ENCODE measurements around the gene LAMA2.

The LAMA2 gene

GRCh38 chr6:129501740-129502660, 619.1 kb downstream of the LAMA2 start:
- DNase-seq = no peak

GRCh38 chr6:129504456-129504855, 621.5 kb downstream of the LAMA2 start:
- DNase-seq = no peak

DNA sequence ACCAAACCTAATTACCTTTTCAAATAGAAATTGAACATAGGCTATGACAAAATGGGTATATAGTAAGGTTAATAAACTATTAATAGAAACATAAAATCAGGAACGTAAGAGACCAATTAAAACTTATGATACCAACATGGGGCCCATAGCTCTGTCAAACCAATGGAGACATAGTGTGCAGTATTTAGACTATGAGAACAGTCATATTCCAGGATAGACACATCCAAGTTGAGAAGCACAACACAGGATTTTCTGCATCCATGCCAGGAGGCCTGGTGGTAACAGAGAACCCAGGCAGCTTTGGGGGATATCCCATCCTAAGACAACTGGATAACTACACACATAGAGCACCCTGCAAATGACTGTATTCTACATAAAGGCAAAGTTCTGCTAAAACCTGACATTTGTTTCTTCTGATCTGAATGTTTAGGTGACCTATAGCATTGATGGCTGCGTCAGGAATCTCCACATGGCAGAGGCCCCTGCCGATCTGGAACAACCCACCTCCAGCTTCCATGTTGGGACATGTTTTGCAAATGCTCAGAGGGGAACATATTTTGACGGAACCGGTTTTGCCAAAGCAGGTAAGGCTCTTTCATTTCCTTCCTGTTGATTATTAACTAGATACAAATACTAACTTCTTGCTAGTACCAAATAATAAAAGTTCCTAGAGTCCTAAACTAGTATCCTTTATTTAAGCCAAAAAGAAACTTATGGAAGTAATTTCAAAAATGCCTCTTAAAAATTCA, 624.3 kb downstream of the LAMA2 start:
- no peak for DNase-seq

DNA sequence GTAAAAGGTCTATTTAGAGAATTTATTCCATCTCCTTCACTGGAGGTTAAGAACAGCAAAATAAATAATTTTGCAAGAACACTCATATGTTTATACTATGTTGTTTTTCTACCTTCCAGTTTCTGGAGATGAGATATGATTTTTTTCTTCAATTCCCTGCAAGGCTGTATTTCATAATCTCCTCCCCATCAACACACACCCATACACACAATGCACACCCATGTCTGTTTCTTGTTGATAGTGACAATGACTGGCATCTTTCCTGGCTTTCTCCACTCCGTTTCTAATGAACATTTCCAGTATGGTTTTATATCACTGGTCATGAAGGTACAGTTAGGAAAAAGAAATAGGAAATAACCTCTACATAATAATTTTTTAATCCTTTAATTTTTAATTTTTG, 624.9 kb downstream of the LAMA2 start:
- no peak for DNase-seq

- no peak for DNase-seq
Measured at GRCh38 chr6:129508477-129509145, 625.7 kb downstream of the LAMA2 start.

DNA sequence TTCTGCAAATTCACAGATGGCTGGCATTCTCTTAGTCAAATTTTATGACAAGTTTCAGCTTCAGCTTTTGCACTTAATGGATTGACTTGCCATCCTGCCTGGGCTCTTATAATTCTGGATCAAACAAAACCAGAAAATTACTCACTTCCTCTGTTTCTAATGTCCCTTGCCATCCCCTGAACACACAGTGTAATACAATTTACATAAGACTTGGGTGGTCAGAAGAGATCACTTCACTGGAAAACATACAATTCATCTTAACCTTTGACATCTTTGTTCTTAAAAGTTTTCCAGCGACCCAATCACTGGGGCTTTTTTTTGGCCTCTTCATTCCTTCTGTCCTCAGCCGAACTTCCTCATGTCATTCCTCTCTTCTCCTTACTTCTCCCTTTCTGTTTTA, 628.0 kb downstream of the LAMA2 start:
- DNase-seq = no peak

DNA sequence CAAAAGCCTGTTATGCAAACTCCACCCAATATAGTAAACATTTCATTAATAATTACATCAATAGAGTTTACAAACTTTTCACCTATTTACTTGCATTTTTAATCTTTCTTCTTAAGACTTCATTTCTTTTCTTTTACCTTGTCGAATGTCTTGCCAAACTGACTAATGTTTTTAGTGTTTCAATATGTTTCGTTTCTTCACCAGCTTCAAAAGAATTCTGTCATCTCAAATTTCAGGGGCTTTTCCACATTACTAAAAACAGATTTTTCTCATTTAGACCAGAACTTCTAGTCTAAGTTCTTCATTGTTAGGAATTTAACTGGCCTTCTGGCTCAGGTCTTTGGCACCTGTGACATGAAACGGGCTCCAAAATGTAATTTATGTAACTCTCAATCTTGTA, 630.5 kb downstream of the LAMA2 start:
- no peak for DNase-seq

GRCh38 chr6:129515004-129515403, 632.1 kb downstream of the LAMA2 start:
- DNase-seq = no peak

GRCh38 chr6:129516005-129516404, 633.1 kb downstream of the LAMA2 start:
- no peak for DNase-seq

- DNase-seq = no peak
Measured at GRCh38 chr6:129516787-129517186, 633.8 kb downstream of the LAMA2 start.

GRCh38 chr6:129517288-129517687, 634.4 kb downstream of the LAMA2 start:
- DNase-seq = no peak

- DNase-seq = no peak
Measured at GRCh38 chr6:129519750-129520149, 636.8 kb downstream of the LAMA2 start.

DNA sequence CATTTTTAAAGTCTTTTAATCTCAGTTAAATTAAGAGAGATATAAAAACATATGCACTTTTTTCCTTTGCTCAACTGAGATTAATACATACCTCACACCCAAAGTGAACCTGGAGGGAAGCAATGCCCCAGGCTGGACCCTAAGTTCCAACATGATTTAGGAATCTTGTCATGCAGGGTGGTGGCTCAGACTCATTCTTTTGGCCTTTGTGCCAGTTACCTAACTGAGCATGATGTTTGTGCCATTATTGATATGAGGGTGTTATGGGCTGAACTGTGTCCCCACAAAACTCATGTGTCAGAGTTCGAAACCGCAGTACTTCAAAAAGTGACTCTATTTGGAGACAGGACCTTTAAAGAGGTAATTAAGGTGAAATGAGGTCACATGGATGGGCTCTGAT, 639.0 kb downstream of the LAMA2 start:
- no peak for DNase-seq

DNA sequence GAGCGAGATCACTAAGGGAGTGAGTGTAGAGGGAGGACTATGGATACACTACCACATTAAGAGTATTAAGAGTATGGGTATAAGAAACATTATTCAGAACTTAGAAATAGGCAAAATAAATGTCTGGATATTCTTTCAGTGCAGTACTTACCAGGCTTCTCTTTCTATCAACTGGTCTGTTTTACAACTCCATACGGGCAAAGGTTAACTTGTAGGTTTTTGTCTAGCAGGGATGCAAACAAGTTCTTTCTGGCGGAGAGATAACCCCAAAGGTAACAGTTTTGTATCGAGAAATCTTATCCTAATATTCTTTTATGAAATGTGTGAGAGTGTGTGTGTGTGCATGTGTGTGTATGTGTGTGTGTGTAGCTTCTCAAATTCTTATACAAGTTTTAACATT, 640.9 kb downstream of the LAMA2 start:
- DNase-seq = no peak

- no peak for DNase-seq
Measured at GRCh38 chr6:129525055-129525454, 642.1 kb downstream of the LAMA2 start.

DNA sequence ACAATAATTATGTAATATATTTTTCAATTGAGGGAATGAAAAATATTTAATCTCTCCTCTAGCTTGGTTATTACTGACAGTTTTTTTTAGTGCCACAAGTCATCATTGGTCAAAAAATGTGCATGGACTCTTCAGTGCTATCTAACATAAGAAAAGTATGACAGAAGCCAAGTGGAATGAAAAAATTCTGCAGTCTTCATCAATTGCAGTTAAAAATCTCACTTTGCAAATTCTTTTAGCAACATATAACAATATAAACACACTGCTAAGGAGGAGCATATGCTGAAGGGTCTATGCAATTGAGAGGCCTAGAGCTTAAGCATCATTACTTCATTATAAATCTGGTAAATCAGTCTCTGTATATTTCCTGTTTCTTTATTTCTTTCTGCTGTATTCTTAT, 652.0 kb downstream of the LAMA2 start:
- DNase-seq = no peak

- DNase-seq = no peak
Measured at GRCh38 chr6:129536271-129536670, 653.3 kb downstream of the LAMA2 start.

GRCh38 chr6:129539032-129539431, 656.1 kb downstream of the LAMA2 start:
- no peak for DNase-seq

- no peak for DNase-seq
Measured at GRCh38 chr6:129542705-129543104, 659.8 kb downstream of the LAMA2 start.

- no peak for DNase-seq
Measured at GRCh38 chr6:129543981-129544380, 661.0 kb downstream of the LAMA2 start.

DNA sequence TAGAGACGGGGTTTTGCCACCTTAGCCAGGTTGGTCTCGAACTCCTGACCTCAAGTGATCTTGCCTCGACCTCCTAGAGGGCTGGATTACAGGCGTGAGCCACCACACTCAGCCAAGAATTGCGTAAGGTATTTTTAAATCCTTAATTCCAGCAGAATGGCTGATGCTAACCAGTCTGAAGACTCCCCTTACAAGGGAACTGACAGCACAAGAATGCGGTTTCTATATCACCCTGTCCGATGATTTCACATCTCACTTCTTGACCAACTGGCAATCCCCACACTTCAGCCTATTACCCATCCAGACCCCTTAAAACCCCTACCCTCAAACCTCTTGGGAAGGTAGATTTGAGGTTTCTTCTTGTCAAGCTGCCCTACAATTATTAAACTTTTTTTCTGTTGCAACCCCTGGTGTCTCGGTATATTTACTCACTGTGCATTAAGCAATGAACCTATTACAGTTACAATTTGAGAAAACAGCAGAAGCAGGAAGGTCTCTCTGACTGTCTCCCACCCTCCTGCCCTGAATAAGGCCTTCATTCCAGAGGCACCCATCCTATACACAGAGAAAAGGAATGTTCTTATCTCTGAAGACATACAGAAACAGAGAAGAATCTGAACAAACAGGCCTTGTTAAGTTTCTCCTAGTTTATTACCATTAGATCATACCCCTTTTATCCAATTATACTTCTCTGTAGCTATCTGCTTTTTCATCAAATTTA, 662.1 kb downstream of the LAMA2 start:
- DNase-seq = no peak

GRCh38 chr6:129546702-129547101, 663.8 kb downstream of the LAMA2 start:
- DNase-seq = no peak

- DNase-seq = no peak
Measured at GRCh38 chr6:129551486-129551885, 668.5 kb downstream of the LAMA2 start.

Measured in activated CD8-positive, alpha-beta memory T cell treated with anti-CD3 and anti-CD28 coated beads for 24 hours (primary cell).